GM15510 (cell line): Measurements from ENCODE around the gene ATP2A1.

Experiments used
- POLR2A ChIP-seq: IDR thresholded peaks from 3 replicates; pipeline ENCODE4 v1.6.1; 2011; ENCODE audit warnings: borderline replicate concordance; ENCODE audit not compliant: insufficient read length; ENCODE audit errors: extremely low read depth

ATP2A1 gene

GRCh38 chr16:28844226-28844885 lies 33.9 kb upstream of the ATP2A1 start:
- no peak for TF ChIP-seq POLR2A

GRCh38 chr16:28845293-28845692 lies 33.0 kb upstream of the ATP2A1 start:
- no peak for TF ChIP-seq POLR2A

GRCh38 chr16:28845761-28846079 lies 32.6 kb upstream of the ATP2A1 start:
- no peak for TF ChIP-seq POLR2A

- peak; percentile 62 for TF ChIP-seq POLR2A
These were observed 32.0 kb upstream of the ATP2A1 start, which contains the start of gene TUFM for GRCh38 chr16:28846080-28846932. Gene TUFM (minus strand): TSS chr16:28846348. CDS start chr16:28846269, 79 bp downstream.

GRCh38 chr16:28846933-28847273 lies 31.4 kb upstream of the ATP2A1 start:
- no peak for TF ChIP-seq POLR2A

GRCh38 chr16:28858421-28858820 lies 19.9 kb upstream of the ATP2A1 start:
- TF ChIP-seq POLR2A, result no peak

- no peak for TF ChIP-seq POLR2A
These were observed 19.0 kb upstream of the ATP2A1 start for GRCh38 chr16:28859326-28859725.

GRCh38 chr16:28863929-28864793 lies 14.1 kb upstream of the ATP2A1 start:
- TF ChIP-seq POLR2A, result no peak

- TF ChIP-seq POLR2A, result no peak
These were observed 13.1 kb upstream of the ATP2A1 start for GRCh38 chr16:28865001-28865688.

GRCh38 chr16:28865722-28866453 lies 12.4 kb upstream of the ATP2A1 start:
- TF ChIP-seq POLR2A, result no peak

GRCh38 chr16:28866454-28866804 lies 11.9 kb upstream of the ATP2A1 start:
- TF ChIP-seq POLR2A, result no peak

GRCh38 chr16:28867241-28867640 lies 11.0 kb upstream of the ATP2A1 start:
- TF ChIP-seq POLR2A, result no peak

- TF ChIP-seq POLR2A, result no peak
These were observed 9.1 kb upstream of the ATP2A1 start for GRCh38 chr16:28869201-28869600.

- no peak for TF ChIP-seq POLR2A
These were observed 5.3 kb upstream of the ATP2A1 start for GRCh38 chr16:28872952-28873351.
